HS-5 (cell line): ENCODE measurements around the gene RNF224.
A peak's percentile ranks its signal among the peaks of the same experiment; 100 is the strongest.

Experiments used
- DNase-seq: peaks from one replicate; pipeline ENCODE4 v3.0.0-alpha.2; 2012; ENCODE audit warnings: low read depth

RNF224 gene

DNA sequence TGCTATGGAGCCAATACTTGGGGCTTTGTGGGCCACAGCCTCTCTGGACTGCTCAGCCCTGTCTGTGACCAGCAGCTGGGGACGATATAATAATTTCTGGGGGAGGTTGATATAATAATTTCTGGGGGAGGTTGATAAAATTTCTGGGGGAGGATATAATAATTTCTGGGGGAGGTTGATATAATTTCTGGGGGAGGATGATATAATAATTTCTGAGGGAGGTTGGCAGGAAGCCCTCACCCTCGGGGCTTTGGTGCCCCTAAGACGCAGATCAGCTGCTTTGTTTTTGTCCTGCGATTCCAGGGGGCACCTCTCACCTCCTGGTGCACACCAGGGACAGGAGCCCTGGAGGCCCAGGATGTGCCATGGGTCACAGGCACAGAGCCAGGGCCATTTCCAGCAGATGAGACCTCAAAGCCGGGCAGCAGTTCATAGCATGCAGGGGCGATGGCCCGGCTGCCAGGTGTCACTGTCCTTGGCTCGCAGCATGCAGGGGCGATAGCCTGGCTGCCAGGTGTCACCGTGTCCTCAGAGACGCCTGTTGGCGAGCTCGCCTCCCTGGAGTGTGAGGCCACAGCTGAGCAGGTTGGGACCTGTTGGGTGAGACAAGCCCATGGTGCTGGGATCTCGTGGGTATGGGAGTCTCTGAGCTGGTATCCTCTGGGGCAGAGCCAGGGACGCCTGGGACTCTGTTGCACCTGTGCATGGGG, 46.5 kb downstream of the RNF224 start:
- no peak for DNase-seq

GRCh38 chr9:137275203-137275587, 47.9 kb downstream of the RNF224 start:
- DNase-seq, result no peak

GRCh38 chr9:137275588-137276472, 48.5 kb downstream of the RNF224 start:
- no peak for DNase-seq

DNA sequence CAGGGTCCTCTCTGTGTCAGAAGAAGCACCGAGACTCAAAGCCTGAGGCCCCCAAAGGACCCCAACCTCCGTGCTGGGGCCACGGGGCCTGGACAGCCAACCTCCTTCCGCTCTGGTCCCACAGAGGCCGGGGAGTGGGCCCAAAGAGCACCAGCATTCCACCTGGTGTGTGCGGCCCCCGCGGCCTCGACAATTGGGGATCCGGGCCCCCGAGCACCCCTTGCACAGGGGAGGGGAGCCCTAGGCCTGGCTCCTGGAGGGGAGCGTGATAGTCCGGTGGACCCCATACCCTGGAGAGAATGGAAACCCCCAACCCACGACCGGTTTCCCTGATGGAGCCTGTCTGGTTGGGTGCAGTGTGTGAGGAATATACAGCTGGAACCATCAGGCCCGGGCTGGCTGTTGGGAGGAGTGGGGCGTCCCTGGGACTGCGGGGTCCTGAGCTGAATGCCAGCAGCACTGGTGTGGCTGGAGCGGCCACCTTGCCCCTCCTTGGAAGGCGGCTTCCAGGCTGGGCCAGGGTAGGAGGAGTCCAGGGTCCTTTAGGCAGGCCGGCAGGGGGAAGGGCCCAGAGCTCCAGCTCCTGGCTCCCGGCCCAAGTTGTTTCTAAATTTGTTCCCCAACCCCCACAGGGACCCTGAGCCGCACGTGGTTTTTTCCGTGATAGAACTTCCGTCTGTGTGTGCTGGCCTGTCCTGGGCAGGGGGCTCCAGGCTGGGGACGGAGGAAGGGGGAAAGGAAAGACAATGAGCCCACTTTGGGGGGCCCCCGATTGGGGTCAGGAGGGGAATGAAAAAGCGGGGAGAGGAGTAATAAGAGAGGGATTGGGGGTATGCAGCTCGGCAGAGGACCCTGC, 49.4 kb downstream of the RNF224 start:
- DNase-seq, result no peak

DNA sequence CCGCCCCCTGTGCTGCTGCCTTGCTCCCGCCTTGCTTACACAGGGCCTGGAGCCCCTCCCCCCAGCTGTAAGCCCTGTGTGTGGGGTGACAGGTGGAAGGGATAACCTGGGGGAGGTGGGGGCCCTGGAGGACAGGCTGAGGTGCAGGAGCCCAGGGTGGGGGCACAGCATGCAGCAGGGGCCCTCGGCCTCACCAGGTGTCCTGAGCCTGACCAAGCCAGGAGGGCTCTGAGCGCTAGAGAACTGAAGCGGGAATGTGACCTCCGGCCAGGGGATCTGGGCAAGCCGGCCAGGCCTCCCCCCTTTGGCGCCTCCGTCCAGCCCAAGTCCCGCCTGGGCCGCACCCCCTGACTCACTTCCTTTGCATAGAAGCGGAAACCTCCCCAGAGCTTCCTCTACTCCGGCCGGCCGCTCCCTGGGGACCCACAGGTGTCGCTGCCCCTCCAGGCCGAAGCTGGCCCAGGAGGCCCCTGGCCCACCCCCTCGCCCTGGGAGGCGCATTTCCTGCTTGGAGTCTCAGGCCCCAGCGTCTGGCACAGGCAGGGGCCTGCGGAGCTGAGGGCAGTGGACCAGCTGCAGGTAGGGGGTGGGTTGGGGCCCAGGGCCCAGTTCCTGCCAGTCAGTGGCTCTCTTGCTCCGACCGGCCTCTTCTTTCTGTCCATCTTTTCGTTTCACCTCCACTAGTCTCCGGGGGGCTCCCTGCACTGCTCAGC, 50.2 kb downstream of the RNF224 start, which contains the start of gene TOR4A:
TSS of gene TOR4A (plus strand) at position 398 of the 713 bp plus-strand sequence. CDS start 964 bp downstream, outside the sequence.
- DNase-seq, result peak; percentile 64

DNA sequence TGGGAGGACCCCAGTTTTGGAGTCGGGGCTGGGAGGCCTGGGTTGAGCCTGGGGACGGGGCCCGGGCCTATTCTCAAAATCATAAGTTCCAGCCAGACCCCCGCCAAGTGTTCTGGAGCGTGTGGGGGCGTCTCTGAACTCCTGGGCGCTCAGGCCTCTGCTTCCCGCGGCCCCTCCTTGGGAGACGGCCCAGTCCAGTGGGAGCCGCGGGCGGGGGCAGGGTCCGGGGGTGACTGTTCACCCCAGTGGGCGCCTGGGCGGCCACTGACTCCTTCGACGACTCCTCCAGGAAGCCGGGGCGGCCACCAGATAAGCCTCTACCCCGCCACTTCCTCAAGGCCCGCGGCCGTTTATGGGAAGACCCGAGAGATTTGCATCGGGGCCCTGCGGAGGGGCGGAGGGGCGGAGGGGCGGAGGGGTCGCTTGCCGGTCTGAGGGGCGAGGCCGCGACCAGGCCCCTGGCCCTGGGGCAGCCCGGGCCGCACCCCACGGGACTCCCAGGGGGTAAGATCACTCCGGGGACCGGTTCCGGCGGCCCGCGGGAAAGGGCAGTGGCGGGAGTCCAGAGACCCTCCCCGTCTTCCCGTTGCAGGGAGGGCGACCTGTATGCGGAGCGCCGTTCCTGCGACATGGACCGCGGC, 50.9 kb downstream of the RNF224 start:
- DNase-seq, result no peak
